Mesodermal cell (in vitro differentiated cells): ENCODE results near the gene NEDD8.
"Not testable (repeated sequence)": the region's sequence is repeated elsewhere in the genome, so short reads cannot be mapped to it uniquely, and the experiment has no call there.

Source experiments
- H3K27ac ChIP-seq: 2 replicates; pipeline ENCODE4 v1.7.0; 2013; ENCODE audit warnings: mild to moderate bottlenecking, low read depth, low read length, moderate library complexity; ENCODE audit not compliant: severe bottlenecking
- H3K36me3 ChIP-seq: 2 replicates; pipeline ENCODE4 v1.7.1; 2013; ENCODE audit warnings: mild to moderate bottlenecking, low read length, moderate library complexity; ENCODE audit not compliant: control insufficient read depth, insufficient read depth
- H3K4me1 ChIP-seq: one replicate; pipeline ENCODE4 v1.7.1; 2013; ENCODE audit warnings: mild to moderate bottlenecking, low read length; ENCODE audit not compliant: insufficient read depth, control insufficient read depth, poor library complexity, severe bottlenecking
- H3K4me3 ChIP-seq: 2 replicates; pipeline ENCODE4 v1.7.0; 2013; ENCODE audit warnings: low read length, control low read depth, mild to moderate bottlenecking; ENCODE audit not compliant: insufficient read depth, poor library complexity, severe bottlenecking; ENCODE audit errors: extremely low read depth
- H3K9me3 ChIP-seq: 2 replicates; pipeline ENCODE4 v1.7.1; 2013; ENCODE audit warnings: mild to moderate bottlenecking, low read length, moderate library complexity; ENCODE audit not compliant: control insufficient read depth
- WGBS, 2 experiments: methylation state at CpG; one replicate each; pipeline ENCODE4 v1.1.5; 2013; ENCODE audit warnings: missing lambda C conversion rate in 2 of 2; ENCODE audit not compliant: insufficient coverage in 2 of 2; 5-methylcytosine and 5-hydroxymethylcytosine counted together

NEDD8 gene

GRCh38 chr14:24245350-24245749, 13.2 kb upstream of the NEDD8 start:
- H3K4me3 ChIP-seq, H3K36me3 ChIP-seq, H3K27ac ChIP-seq, H3K9me3 ChIP-seq: not testable (repeated sequence)
- WGBS, 2 experiments: 95% methylated on average over 9 to 11 of the region's 11 CpGs
- H3K4me1 ChIP-seq: peaks cover 12% of the 10 kb centered on the region

GRCh38 chr14:24243336-24243836, 11.2 kb upstream of the NEDD8 start:
- peaks cover 20% of the 10 kb centered on the region for H3K4me1 ChIP-seq
- H3K36me3 ChIP-seq: peaks cover 29% of the 10 kb centered on the region
- H3K4me3 ChIP-seq: peak overlapping the region; percentile 53
- WGBS, 2 experiments: 55 to 67% methylated on average over 7 to 8 of the region's 10 CpGs
- H3K27ac ChIP-seq: peak overlapping the region; percentile 99
- H3K9me3 ChIP-seq: no peaks in the 10 kb centered on the region

- Histone ChIP-seq H3K4me1 (peaks cover 20% of the 10 kb centered on the region), H3K9me3 (no peaks in the 10 kb centered on the region), H3K27ac (peak overlapping the region; percentile 99), H3K36me3 (peaks cover 43% of the 10 kb centered on the region), H3K4me3 (peak overlapping the region; percentile 53)
- WGBS, 2 experiments: 4% methylated on average over 38 to 39 of the region's 39 CpGs
These were observed 9.8 kb upstream of the NEDD8 start for GRCh38 chr14:24241829-24242443.

- peaks cover 20% of the 10 kb centered on the region for H3K4me1 ChIP-seq
These were observed 8.1 kb upstream of the NEDD8 start for GRCh38 chr14:24240110-24240918.

GRCh38 chr14:24238527-24239037, 6.4 kb upstream of the NEDD8 start:
- no peak overlapping the region for H3K4me3 ChIP-seq

More at GRCh38 chr14:24240110-24240918, 8.1 kb upstream of the NEDD8 start:
- Histone ChIP-seq H3K4me3 (no peak overlapping the region), H3K27ac (no peak overlapping the region), H3K36me3 (peaks cover 59% of the 10 kb centered on the region), H3K9me3 (no peaks in the 10 kb centered on the region)
- 91 to 97% methylated on average over 6 to 7 of the region's 9 CpGs for WGBS, 2 experiments

GRCh38 chr14:24238123-24238522, 6.0 kb upstream of the NEDD8 start:
- Histone ChIP-seq H3K36me3 (peaks cover 74% of the 10 kb centered on the region), H3K27ac (no peak overlapping the region)

More at GRCh38 chr14:24238527-24239037, 6.4 kb upstream of the NEDD8 start:
- 93 to 94% methylated on average over 5 of the region's 5 CpGs for WGBS, 2 experiments
- Histone ChIP-seq H3K4me1 (peaks cover 22% of the 10 kb centered on the region), H3K36me3 (peaks cover 74% of the 10 kb centered on the region), H3K9me3 (no peaks in the 10 kb centered on the region), H3K27ac (no peak overlapping the region)

GRCh38 chr14:24237463-24237955, 5.3 kb upstream of the NEDD8 start:
- H3K36me3 ChIP-seq: peaks cover 74% of the 10 kb centered on the region
- WGBS, 2 experiments: 100% methylated on average over 1 to 2 of the region's 2 CpGs

More at GRCh38 chr14:24238123-24238522, 6.0 kb upstream of the NEDD8 start:
- Histone ChIP-seq H3K4me3 (no peak overlapping the region), H3K9me3 (no peaks in the 10 kb centered on the region), H3K4me1 (peaks cover 26% of the 10 kb centered on the region)
- WGBS, 2 experiments: 91 to 100% methylated on average over 3 to 4 of the region's 5 CpGs

GRCh38 chr14:24236689-24237462, 4.7 kb upstream of the NEDD8 start:
- Histone ChIP-seq H3K36me3 (peaks cover 74% of the 10 kb centered on the region), H3K4me3 (no peak overlapping the region), H3K4me1 (peaks cover 26% of the 10 kb centered on the region), H3K27ac (no peak overlapping the region), H3K9me3 (no peaks in the 10 kb centered on the region)
- WGBS, 2 experiments: 98 to 100% methylated on average over 2 to 6 of the region's 6 CpGs

More at GRCh38 chr14:24237463-24237955, 5.3 kb upstream of the NEDD8 start:
- no peaks in the 10 kb centered on the region for H3K9me3 ChIP-seq
- H3K4me3 ChIP-seq: no peak overlapping the region
- H3K27ac ChIP-seq: no peak overlapping the region
- H3K4me1 ChIP-seq: peaks cover 26% of the 10 kb centered on the region

- Histone ChIP-seq H3K4me3 (no peak overlapping the region), H3K4me1 (peaks cover 20% of the 10 kb centered on the region), H3K9me3 (no peaks in the 10 kb centered on the region), H3K27ac (no peak overlapping the region), H3K36me3 (peaks cover 72% of the 10 kb centered on the region)
- WGBS, 2 experiments: 91 to 100% methylated on average over 3 to 4 of the region's 5 CpGs
These were observed 3.9 kb upstream of the NEDD8 start for GRCh38 chr14:24235804-24236688.
